OCI-M2 (cell line): ENCODE measurements around the gene CDHR3.
"Not testable (repeated sequence)": the region's sequence is repeated elsewhere in the genome, so short reads cannot be mapped to it uniquely, and the experiment has no call there.

Source experiments
- DNase-seq: peaks from one replicate; lab custom pipeline; 2025; ENCODE audit not compliant: unreplicated experiment; lab: John Stamatoyannopoulos, UW

The CDHR3 gene

GRCh38 chr7:105962353-105962752 is 711 bp upstream of the CDHR3 start:
- DNase-seq, result no peak

DNA sequence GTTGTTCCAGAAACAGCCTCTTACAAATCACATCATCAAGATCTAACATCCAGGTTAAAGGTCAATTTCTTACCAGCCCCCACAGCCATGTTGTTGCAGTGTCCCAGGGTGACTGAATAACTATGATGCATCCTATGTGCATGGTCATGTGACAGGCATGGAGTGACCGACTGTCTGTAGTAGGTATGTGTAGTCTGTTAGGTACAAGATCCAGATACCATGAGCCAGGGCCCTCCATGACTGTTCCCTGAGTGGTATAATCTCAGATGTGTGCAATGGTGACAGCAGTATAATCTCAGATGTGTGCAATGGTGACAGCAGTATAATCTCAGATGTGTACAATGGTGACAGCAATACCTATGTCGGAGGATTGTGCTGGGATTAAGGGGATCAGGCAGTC is 8.8 kb downstream of the CDHR3 start:
- DNase-seq, result no peak

DNA sequence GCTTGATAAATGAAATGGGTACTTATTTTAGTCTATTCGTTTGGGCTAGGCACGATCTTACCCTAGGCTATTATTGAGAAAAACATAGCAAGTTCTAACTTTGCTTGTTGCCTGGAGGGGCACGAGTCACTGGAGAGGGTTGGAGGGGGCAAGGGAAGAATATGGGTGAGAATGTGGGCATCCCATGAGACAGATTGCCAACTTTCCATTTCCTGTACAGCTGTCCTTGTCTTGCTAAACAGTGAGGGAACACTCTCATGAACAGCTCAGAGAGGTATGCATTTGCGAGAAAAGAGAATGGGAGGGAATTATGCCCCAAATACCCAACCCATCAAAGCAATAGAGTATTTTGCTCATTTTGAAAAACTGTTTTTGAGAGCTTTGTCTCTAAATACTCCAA is 9.2 kb downstream of the CDHR3 start:
- no peak for DNase-seq

GRCh38 chr7:105974471-105974870 is 11.4 kb downstream of the CDHR3 start:
- no peak for DNase-seq

- DNase-seq, result no peak
These were observed 12.8 kb downstream of the CDHR3 start for GRCh38 chr7:105975770-105976417.

DNA sequence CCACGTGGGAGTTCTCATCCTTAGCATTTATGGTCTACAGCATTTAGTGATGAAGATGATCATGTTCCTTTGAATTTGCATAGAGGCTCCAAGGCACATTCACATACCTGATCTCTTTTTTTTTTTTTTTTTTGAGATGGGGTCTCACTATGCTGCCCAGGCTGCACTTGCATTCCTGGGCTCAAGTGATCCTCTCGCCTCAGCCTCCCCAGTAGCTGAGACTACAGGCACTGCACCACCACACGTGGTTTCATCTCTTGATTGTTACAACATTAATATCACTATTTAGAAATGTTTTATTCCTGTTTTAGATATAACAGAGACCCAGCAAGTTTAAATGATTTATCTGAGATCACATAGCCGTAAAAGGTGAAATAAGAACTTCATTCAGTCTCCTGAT is 13.8 kb downstream of the CDHR3 start:
- no peak for DNase-seq

- DNase-seq, result no peak
These were observed 15.0 kb downstream of the CDHR3 start for GRCh38 chr7:105978035-105978434.

DNA sequence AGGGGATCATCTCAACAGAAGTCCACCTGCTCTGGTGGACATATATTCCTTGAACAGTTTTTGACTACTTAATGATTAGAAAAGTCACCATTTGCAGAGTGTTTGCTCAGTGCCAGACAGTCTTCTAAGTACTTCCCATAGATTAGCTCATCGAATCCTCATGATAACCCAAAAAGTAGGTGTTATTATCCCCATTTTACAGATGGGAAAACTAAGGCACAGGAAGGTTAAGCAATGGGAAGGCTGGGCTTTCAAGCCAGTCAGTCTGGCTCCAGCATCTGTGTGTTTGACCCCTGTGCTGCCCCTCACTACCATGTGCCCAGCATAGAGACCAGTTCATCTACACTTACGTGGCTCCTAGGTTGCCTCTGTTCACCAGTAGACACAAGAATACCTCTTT is 15.9 kb downstream of the CDHR3 start:
- no peak for DNase-seq

GRCh38 chr7:105979405-105979804 is 16.3 kb downstream of the CDHR3 start:
- DNase-seq, result no peak

- DNase-seq, result no peak
These were observed 17.8 kb downstream of the CDHR3 start for GRCh38 chr7:105980645-105981396.

DNA sequence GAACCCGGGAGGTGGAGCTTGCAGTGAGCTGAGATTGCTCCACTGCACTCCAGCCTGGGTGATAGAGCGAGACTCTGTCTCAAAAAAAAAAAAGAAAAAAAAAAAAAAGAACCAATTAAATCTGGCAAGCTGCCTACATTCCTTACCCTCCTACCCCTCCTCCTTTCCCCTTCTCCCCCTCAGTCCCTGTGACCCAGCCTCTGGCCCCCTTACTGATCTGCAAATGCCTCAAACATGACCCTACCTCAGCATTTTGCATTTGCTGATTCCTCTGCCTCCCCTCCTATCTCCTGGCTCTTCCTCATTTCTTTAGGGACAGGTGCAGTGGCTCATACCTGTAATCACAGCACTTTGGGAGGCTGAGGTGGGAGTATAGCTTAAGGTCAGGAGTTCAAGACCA is 19.3 kb downstream of the CDHR3 start:
- no peak for DNase-seq

GRCh38 chr7:105984808-105985207 is 21.7 kb downstream of the CDHR3 start:
- not testable (repeated sequence) for DNase-seq

DNA sequence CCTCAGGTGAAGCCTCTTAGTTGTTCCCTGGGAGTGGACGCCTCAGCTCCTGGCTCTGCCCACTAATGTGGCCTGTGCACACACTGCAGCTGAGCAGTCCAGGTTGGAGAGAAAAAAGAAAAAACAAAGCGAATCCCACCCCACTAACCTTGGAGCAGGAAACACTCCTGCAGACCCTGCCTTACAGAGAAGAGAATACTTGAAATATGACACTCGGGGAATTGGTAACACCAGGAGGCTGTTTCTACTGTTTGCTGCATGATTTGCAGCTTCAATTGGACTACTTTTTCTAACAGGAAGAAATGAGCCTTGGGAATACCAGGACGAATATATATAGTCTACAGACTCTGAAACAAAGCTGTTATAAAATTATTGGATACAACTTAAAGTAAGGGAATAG is 22.2 kb downstream of the CDHR3 start:
- no peak for DNase-seq

DNA sequence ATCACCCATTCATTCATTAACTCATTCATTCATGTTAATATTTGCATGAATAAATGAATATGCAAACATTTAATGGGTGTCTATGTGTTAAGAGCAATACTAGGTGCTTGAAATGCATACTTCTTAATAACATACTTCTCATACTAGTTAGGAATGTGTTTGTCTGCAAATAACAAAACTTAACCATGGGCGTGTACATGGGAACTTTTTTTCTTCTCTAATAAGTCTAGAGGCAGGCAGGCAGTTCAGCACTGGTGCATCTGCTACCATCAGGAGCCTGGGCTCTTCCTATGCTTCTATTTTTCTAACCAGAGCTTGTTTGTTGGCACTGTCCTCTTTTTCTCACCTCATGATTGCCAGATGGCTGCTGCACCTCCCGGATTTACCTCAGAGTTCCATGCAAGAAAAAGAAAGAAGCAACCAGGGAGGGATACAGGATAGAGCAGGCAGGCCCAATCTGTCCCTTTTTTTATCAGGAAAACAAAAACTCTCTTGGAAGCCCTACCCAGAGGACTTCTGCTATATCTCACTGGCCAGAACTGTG is 22.7 kb downstream of the CDHR3 start:
- no peak for DNase-seq

DNA sequence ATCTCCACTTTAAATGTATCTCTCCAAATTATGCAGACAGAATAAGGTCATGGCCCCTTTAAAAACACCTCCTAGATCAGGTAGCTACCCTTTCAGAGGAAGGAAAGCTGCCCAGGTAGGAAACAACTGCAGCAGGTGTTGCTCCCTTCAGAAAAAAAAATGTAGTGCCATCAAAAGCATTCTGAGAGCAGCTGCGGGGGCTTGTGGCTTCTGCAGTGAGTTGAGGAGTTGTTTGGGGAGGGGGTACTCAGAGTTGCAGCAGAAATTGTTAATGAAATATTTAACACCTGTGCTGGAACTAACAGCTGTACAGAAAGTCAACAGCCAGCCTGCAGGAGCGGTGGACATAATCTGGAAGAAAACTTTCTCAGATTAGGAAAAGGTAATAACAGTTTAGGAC is 24.0 kb downstream of the CDHR3 start:
- no peak for DNase-seq

DNA sequence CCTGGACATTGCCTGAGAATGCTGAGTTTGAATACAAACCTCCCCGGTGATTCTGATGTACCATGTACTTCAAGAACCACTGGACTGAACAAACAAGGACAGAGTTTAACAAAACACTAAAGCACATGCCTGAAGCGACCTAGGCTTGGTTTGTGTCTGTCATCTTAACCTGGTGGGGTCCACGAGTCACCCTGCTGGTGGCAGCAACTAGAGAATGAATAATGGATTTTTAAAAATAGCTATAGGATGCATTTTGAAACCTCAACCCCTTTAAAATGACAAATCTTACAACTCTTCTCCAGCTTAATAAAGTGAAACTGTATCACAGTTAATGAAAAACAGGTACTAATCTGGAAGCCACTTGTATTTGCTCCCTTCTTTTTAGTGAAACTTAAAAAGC is 25.2 kb downstream of the CDHR3 start:
- DNase-seq, result no peak

DNA sequence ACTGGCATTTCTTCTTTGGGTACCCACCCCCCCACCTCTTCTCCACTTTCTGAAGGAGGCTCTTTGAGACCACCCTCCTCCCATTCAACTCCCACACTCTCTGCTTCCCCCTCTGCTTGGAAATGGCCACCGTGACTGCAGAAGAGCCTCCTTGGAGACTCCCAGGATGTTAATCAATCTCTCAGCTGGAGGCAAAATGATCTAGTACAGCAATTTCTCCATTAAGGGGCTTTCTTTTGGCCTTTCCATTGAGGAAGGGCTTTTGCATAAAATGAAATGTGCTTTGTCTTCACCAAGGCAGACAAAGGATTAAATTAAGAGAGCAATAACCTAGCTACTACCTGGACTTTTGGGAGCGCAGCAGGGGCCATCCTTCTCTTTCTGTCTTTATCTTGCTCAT is 26.1 kb downstream of the CDHR3 start:
- no peak for DNase-seq

DNA sequence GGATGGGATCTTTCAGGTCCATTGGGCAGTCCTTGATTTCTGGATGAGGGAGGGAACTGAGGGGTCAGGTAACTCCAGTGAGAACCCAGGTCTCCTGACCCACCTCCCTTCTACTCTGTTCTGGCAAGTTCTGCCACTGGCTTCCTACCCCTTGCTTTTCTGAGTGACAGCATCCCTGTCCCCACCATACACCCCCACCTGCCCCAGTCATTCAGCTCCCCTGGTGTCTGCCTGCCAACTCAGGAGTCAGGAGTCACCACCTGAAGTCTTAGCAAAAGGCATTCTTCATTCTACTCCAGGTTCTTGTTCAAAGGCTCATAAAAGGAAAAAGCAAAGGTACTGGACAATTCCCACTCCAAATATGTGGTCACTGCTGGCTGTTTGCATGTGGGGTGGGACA is 26.6 kb downstream of the CDHR3 start:
- DNase-seq, result no peak

DNA sequence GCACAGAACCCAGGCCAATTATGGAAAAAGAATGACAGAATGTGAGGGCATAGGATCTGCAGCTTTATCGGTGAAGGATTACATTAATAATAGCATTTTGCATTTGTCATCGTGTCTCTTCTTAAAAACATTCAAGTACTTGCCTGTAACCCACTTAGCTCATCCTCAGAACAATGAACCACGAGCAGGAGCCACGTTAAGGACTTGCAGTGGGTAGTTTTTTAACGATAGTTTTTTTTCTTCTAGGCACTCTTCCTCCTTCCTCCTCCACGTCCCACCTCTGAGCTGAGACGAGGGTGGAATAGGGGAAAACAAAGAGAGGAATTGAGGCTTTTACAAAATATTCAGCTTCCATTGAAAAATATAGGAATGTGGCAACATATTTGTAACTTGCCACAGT is 27.1 kb downstream of the CDHR3 start:
- DNase-seq, result no peak

- DNase-seq, result no peak
These were observed 27.8 kb downstream of the CDHR3 start for GRCh38 chr7:105990727-105991453.

GRCh38 chr7:105992905-105993304 is 29.8 kb downstream of the CDHR3 start:
- DNase-seq, result no peak
